SK-N-MC (cell line): ENCODE measurements around the gene ANKRD66.

Experiments used
- EZH2 ChIP-seq: fragments of 200-600 bp; sonication (generic); IDR thresholded peaks from one replicate; pipeline ENCODE4 v1.6.1; 2017; ENCODE audit warnings: antibody characterized with exemption
- FOXP2 ChIP-seq: optimal IDR thresholded peaks from 2 replicates; pipeline ENCODE3; 2011; ENCODE audit warnings: mild to moderate bottlenecking, moderate library complexity; ENCODE audit not compliant: insufficient read depth; ENCODE audit errors: extremely low read length, control extremely low read depth
- POLR2AphosphoS5 ChIP-seq: IDR thresholded peaks from 2 replicates; pipeline ENCODE4 v1.6.1; 2012; ENCODE audit warnings: mild to moderate bottlenecking, low read depth, low read length, borderline replicate concordance

DNA sequence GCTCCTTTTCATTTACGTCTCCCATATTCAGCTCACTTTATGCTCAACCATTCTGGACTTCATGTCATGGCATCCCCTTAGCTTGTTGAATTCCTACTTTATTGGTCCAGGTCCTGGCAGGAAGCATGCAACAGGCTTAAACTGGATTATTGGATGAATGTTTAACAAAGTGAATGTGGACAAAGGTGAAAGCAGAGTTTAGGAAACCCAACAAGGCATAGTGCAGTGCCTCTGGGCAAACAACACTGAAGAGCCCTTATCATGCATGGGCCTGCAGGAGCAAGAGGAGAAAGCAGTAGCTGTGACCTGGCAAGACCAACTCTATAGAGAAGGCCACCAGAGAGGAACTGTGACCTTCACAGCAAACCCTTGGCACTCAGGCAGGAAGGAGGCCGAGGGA is 5.3 kb upstream of the ANKRD66 start:
- TF ChIP-seq POLR2AphosphoS5 (no peak), EZH2 (no peak), FOXP2 (no peak)
